WTC11 (cell line): Measurements from ENCODE around the gene HAND2. TPM values are rescaled to one million over a fixed set of nuclear protein-coding genes. Genes with fewer than 3 reads are reported as not detected.

Experiments used
- ATAC-seq: fragments of 200-7000 bp; cut with Tn5 transposase; 2 replicates; pipeline ENCODE4 v1.10.0; 2021; ENCODE audit warnings: mild to moderate bottlenecking, moderate library complexity
- CTCF ChIA-PET: fragments of 300-600 bp; sonication (Branson Sonifier 250); formaldehyde crosslinking; loops from one replicate; lab custom pipeline; 2021; ENCODE audit warnings: antibody characterized with exemption; lab: Charles Lee
- POLR2A ChIA-PET: fragments of 350-600 bp; sonication (Branson Sonifier 250); formaldehyde crosslinking; loops from one replicate; lab custom pipeline; 2021; ENCODE audit warnings: antibody characterized with exemption; lab: Charles Lee
- DNase-seq: peaks from one replicate; pipeline ENCODE4 v3.0.0; 2021; ENCODE audit warnings: low spot score
- H3K27ac Mint-ChIP-seq: 2 replicates; pipeline ENCODE4 v1.8.0; 2021; ENCODE audit warnings: mixed read lengths
- H3K27me3 Mint-ChIP-seq: 2 replicates; pipeline ENCODE4 v1.8.0; 2021; ENCODE audit warnings: low read depth, mild to moderate bottlenecking, moderate library complexity, mixed read lengths
- H3K36me3 Mint-ChIP-seq: 2 replicates; pipeline ENCODE4 v1.8.0; 2021; ENCODE audit warnings: mixed read lengths
- H3K4me1 Mint-ChIP-seq: 2 replicates; pipeline ENCODE4 v1.8.0; 2022; ENCODE audit warnings: mixed read lengths
- H3K4me3 Mint-ChIP-seq: 2 replicates; pipeline ENCODE4 v1.8.0; 2021; ENCODE audit warnings: mild to moderate bottlenecking, moderate library complexity, mixed read lengths
- H3K9me3 Mint-ChIP-seq: 2 replicates; pipeline ENCODE4 v1.8.0; 2021; ENCODE audit warnings: mixed read lengths
- CTCF ChIP-seq: fragments of 200-600 bp; IDR thresholded peaks from 2 replicates; pipeline ENCODE4 v1.8.0; 2022; ENCODE audit warnings: antibody characterized with exemption
- E2F5 ChIP-seq: sonication (generic); formaldehyde crosslinking; IDR thresholded peaks from 2 replicates; pipeline ENCODE4 v1.8.1; 2022; ENCODE audit warnings: mild to moderate bottlenecking, moderate library complexity, missing genetic modification reagents
- HMGXB4 ChIP-seq: sonication (generic); formaldehyde crosslinking; IDR thresholded peaks from 2 replicates; pipeline ENCODE4 v1.8.1; 2023; ENCODE audit warnings: mild to moderate bottlenecking, moderate library complexity, missing genetic modification reagents
- IRF1 ChIP-seq: sonication (generic); formaldehyde crosslinking; IDR thresholded peaks from 2 replicates; pipeline ENCODE4 v1.8.0; 2023; ENCODE audit warnings: missing genetic modification reagents
- NFATC4 ChIP-seq: fragments of 250-450 bp; sonication (Bioruptor Pico); IDR thresholded peaks from 2 replicates; pipeline ENCODE4 v1.9.0; 2021; ENCODE audit warnings: mild to moderate bottlenecking
- NR1H2 ChIP-seq: sonication (generic); formaldehyde crosslinking; IDR thresholded peaks from 2 replicates; pipeline ENCODE4 v1.9.0; 2021; ENCODE audit warnings: mild to moderate bottlenecking, moderate library complexity, missing genetic modification reagents
- NR3C1 ChIP-seq: sonication (generic); formaldehyde crosslinking; conservative IDR thresholded peaks from 2 replicates; pipeline ENCODE4 v1.8.1; 2023; ENCODE audit warnings: low read depth, mild to moderate bottlenecking, missing genetic modification reagents
- OVOL2 ChIP-seq: fragments of 250-450 bp; sonication (Bioruptor Pico); IDR thresholded peaks from 2 replicates; pipeline ENCODE4 v1.9.0; 2021; ENCODE audit warnings: mild to moderate bottlenecking, borderline replicate concordance
- RORB ChIP-seq: fragments of 250-450 bp; sonication (Bioruptor Pico); IDR thresholded peaks from 2 replicates; pipeline ENCODE4 v1.9.0; 2021; ENCODE audit warnings: mild to moderate bottlenecking
- SP1 ChIP-seq: sonication (generic); formaldehyde crosslinking; conservative IDR thresholded peaks from 2 replicates; pipeline ENCODE4 v1.8.1; 2022; ENCODE audit warnings: missing genetic modification reagents
- TEAD4 ChIP-seq: sonication (generic); formaldehyde crosslinking; IDR thresholded peaks from 2 replicates; pipeline ENCODE4 v1.8.0; 2022; ENCODE audit warnings: mild to moderate bottlenecking, missing genetic modification reagents
- ZBTB21 ChIP-seq: sonication (generic); formaldehyde crosslinking; IDR thresholded peaks from 2 replicates; pipeline ENCODE4 v1.8.1; 2023; ENCODE audit warnings: mild to moderate bottlenecking, missing genetic modification reagents, borderline replicate concordance
- ZNF121 ChIP-seq: sonication (generic); formaldehyde crosslinking; IDR thresholded peaks from 2 replicates; pipeline ENCODE4 v1.8.0; 2023; ENCODE audit warnings: missing genetic modification reagents
- ZNF219 ChIP-seq: sonication (generic); formaldehyde crosslinking; IDR thresholded peaks from 2 replicates; pipeline ENCODE4 v1.8.0; 2023; ENCODE audit warnings: missing genetic modification reagents, mild to moderate bottlenecking, borderline replicate concordance
- ZNF423 ChIP-seq: fragments of 250-450 bp; sonication (Bioruptor Pico); IDR thresholded peaks from 2 replicates; pipeline ENCODE4 v2.1.2; 2022; ENCODE audit warnings: mild to moderate bottlenecking, moderate library complexity
- total RNA-seq: library from RNA; stranded (reverse); gene quantifications from 3 replicates; pipeline ENCODE4 v1.2.3, GENCODE V29; 2021
- TF ChIP-seq, protein P1 (sequence below): sonication (generic); formaldehyde crosslinking; IDR thresholded peaks from 2 replicates; pipeline ENCODE4 v1.8.1; 2022; ENCODE audit warnings: low read depth, missing genetic modification reagents, borderline replicate concordance
- TF ChIP-seq, protein P2 (sequence below): sonication (generic); formaldehyde crosslinking; IDR thresholded peaks from 2 replicates; pipeline ENCODE4 v1.8.0; 2022; ENCODE audit warnings: mild to moderate bottlenecking, missing genetic modification reagents
- TF ChIP-seq, protein P3 (sequence below): fragments of 250-450 bp; sonication (Bioruptor Pico); IDR thresholded peaks from 2 replicates; pipeline ENCODE4 v1.9.0; 2021; ENCODE audit warnings: mild to moderate bottlenecking

HAND2 gene
- total RNA-seq, 1 experiment from 2014 or later = 0.13 TPM

DNA sequence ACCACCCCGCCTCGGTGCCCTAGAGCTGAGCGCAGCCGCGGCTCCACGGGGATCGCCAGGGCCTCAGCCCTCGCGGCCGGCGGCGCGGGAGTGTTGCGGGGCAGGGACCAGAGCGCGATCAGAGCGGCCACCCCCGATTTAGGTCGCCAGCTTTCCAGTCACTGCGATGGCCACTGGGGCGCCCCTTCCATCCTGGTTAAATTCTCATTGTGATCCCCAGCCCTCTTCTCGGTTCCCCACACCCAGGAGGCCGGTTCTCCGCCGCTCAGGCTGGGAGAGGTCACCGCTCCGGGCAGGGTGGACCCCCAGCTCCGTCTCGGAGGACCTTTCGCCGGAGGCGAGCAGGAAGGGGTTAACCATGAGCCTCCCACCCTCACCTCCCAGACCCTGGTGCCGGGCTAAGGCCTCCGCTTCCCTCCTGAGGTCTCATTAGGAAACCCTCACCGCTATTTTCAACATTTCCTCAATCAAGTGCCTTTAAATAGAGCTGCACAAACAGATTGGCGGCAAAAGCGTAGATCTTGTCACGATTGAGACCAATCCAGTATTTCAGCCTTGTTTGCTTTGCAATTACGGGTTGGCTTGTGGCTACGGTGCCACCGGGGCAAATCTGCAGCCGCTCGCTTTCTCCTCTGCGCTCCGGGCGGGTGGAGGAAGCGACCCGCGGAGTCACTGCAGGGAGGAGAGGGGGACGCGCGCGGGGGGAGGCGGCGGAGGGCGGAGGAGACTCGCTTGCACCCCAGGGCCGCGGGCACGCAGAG is 8.3 kb upstream of the HAND2 start:
- POLR2A ChIA-PET = interaction anchor here (0.6 kb wide), 1 partner anchor 398 kb away, joined by 3 read pairs; no protein-coding TSS in a partner anchor
- Mint-ChIP-seq H3K4me1 (peaks cover 18% of the 10 kb centered on the region), H3K4me3 (peak overlapping the region; percentile 71), H3K27ac (no peak overlapping the region), H3K27me3 (peaks cover 99% of the 10 kb centered on the region), H3K36me3 (no peaks in the 10 kb centered on the region), H3K9me3 (no peaks in the 10 kb centered on the region)
- ATAC-seq = peak; percentile 49
- DNase-seq = peak; percentile 49
- CTCF ChIA-PET = interaction anchor here (0.7 to 2.2 kb wide), 10 partner anchors 9 to 676 kb away, joined by 3 to 14 read pairs (median 4); no protein-coding TSS in a partner anchor
- TF ChIP-seq CTCF (no peak), NR3C1 (no peak), SP1 (0 out of 2 replicates have a peak, but pooled peaks have one; percentile 28), E2F5 (CRISPR knock-in tag) (peak; percentile 56; the same call in 1 of the 2 replicates), ZBTB21 (CRISPR knock-in tag) (no peak), ZNF423 (peak; percentile 79), NFATC4 (CRISPR knock-in tag) (no peak), OVOL2 (no peak), RORB (CRISPR knock-in tag) (no peak), ZNF121 (CRISPR knock-in tag) (no peak), IRF1 (CRISPR knock-in tag) (no peak), HMGXB4 (CRISPR knock-in tag) (0 out of 2 replicates have a peak, but pooled peaks have one; percentile 25)
- TF ChIP-seq, protein P1, sequence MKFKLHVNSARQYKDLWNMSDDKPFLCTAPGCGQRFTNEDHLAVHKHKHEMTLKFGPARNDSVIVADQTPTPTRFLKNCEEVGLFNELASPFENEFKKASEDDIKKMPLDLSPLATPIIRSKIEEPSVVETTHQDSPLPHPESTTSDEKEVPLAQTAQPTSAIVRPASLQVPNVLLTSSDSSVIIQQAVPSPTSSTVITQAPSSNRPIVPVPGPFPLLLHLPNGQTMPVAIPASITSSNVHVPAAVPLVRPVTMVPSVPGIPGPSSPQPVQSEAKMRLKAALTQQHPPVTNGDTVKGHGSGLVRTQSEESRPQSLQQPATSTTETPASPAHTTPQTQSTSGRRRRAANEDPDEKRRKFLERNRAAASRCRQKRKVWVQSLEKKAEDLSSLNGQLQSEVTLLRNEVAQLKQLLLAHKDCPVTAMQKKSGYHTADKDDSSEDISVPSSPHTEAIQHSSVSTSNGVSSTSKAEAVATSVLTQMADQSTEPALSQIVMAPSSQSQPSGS = no peak
- TF ChIP-seq, protein P2, sequence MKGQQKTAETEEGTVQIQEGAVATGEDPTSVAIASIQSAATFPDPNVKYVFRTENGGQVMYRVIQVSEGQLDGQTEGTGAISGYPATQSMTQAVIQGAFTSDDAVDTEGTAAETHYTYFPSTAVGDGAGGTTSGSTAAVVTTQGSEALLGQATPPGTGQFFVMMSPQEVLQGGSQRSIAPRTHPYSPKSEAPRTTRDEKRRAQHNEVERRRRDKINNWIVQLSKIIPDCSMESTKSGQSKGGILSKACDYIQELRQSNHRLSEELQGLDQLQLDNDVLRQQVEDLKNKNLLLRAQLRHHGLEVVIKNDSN = no peak

DNA sequence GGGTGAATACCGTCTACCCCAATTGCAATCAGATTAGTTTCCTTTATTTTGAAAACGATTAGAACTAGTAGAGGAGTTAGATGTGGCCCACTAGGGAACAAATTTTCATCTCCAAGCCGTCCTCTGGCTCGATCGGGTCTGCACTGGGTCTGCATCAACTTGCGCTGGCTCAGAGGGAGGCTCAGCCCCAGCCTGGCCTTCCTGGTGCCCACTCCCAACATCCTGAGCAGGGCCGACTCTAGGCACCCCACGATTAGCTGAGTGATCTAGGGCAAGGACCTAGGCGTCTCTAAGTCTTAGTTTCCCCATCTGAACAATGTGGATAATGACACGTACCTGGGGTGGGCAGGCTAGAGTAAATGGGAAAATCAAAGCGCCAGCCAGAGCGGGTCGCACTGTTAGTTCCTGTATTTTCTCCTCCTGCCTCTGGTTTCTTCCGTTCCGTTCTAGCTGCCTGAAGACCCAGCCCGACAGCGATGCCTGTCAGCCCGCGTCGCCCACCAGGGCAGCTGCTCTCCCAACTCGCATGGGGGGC is 7.7 kb upstream of the HAND2 start:
- Mint-ChIP-seq H3K4me3 (peak overlapping the region; percentile 71), H3K9me3 (no peaks in the 10 kb centered on the region), H3K27me3 (peaks cover 100% of the 10 kb centered on the region), H3K4me1 (peaks cover 18% of the 10 kb centered on the region), H3K36me3 (no peaks in the 10 kb centered on the region), H3K27ac (no peak overlapping the region)
- TF ChIP-seq, protein P3, sequence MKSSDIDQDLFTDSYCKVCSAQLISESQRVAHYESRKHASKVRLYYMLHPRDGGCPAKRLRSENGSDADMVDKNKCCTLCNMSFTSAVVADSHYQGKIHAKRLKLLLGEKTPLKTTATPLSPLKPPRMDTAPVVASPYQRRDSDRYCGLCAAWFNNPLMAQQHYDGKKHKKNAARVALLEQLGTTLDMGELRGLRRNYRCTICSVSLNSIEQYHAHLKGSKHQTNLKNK (CRISPR knock-in tag) = no peak
- TF ChIP-seq ZNF219 (CRISPR knock-in tag) (no peak), TEAD4 (CRISPR knock-in tag) (no peak), NR1H2 (CRISPR knock-in tag) (no peak)
- ChIA-PET POLR2A (interaction anchor here (0.6 kb wide), 1 partner anchor 398 kb away, joined by 3 read pairs; no protein-coding TSS in a partner anchor), CTCF (interaction anchor here (0.8 to 2.2 kb wide), 10 partner anchors 10 to 677 kb away, joined by 3 to 14 read pairs (median 5); no protein-coding TSS in a partner anchor)
- DNase-seq (no peak), ATAC-seq (peak; percentile 62)
